NCI-H510A (cell line): Measurements from ENCODE around the gene ENOX2.
A peak's percentile ranks its signal among the peaks of the same experiment; 100 is the strongest.

Experiments used
- DNase-seq: peaks from one replicate; lab custom pipeline; 2025; lab: John Stamatoyannopoulos, UW

The ENOX2 gene

DNA sequence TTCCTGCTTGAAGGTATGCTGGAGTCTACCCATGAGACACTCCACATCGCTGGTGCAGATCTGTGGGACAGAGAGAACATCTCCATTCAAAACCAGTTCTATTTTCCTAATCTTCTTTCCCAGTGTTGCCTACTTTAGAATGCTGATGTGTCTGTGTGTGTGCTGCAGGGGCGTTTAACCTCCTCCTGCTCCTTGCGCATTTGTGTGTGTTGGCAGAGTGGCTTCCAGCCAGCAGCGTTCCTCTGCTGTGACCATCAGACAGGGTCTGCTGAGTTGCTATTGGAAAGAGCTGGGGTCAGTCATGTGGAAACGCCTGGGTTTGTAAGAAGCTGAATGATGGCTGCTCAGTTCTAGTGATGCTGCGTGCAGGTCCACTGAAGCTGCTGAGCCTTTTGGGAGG lies 277.6 kb downstream of the ENOX2 start:
- DNase-seq = no peak

DNA sequence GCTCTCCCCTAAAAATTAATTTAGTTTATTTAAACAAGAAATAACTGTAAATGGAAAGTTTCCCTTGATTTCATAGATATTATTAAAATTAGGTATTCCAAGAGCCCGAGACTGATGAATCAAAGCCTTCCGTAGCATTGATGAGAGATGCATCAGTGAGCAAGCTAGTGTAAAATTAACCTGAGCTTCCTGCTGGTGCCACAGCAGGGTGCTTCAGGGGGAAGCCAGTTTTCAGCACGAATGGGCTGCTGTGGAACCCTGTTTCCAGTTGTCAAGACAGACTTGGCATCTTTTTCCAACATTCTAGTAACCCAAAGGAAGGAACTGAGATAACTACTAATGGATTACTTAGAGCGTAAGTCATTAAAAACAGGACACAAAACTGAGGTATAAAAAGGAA lies 279.5 kb downstream of the ENOX2 start:
- DNase-seq = no peak

DNA sequence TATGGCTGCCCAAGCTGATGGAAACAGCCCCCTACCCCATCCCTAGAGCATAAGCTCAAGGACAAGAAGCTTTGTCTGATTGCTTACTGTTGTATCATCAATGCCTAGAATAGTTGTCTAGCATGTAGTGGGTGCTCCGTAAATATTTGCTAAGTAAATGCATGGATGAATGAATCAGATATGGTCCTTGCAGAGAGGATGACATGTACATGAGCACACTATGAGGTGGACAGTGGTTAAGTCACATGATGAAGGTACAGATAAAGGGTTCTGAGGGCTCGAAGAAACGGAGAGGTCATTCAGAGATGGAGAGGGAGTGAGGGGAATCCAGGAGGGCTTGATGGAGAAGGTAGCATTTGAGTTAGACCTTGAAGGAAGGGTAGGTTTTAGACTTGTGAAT lies 287.1 kb downstream of the ENOX2 start:
- DNase-seq = no peak

DNA sequence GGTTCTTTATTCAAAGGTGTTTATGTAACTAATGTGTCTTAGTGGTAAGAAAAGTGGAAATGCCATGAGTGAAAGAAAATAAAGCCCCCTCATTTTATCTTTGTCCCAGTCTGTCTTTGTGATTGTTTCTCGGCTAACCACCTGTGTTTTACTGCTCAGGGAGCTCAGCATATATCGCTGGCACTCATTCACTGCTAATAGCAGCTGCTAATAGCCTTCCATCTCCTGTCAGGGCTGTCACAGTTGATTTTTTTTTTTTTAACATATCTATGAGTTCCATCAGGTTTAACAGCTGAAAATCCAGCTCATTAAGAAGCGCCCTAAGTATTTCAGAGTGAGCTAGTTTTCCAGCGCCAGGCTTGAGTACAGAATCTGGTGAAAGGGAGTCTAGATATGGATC lies 295.6 kb downstream of the ENOX2 start:
- no peak for DNase-seq

DNA sequence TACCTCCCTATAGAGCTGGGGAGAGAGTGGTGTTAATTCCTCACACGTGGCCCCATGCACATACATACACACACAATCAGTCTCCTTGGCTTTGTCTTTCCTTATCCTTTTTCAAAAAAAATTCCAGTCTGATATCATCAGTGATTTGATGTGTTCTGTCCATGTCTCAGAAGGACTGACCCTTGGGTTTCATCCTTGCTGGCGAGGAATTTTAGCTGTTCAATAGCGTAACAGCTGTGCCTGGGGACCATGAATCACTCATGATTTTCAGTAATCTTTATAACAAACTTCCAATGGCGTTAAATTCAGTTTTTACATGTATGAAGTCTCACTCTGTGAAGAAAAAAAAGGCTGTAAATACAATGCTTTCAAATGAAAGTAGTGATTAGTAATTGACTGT lies 296.6 kb downstream of the ENOX2 start:
- DNase-seq = no peak

DNA sequence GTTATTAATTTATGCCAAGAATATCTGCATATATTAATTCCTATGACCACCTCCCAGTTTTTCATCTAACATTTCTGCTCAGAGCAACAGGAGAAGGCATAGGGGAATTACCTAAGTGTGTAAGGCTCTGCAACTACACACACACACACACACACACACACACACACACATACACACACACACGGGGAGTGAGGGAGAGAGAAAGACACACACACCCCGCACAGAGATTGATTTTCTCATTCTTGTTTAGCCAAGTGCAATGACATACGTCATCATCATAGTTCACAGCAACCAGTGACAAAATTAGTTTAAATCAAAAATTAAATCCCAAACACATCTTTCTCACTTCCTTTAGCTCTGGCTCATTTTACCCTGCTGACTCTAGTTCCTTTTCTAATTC lies 298.1 kb downstream of the ENOX2 start:
- DNase-seq = no peak

DNA sequence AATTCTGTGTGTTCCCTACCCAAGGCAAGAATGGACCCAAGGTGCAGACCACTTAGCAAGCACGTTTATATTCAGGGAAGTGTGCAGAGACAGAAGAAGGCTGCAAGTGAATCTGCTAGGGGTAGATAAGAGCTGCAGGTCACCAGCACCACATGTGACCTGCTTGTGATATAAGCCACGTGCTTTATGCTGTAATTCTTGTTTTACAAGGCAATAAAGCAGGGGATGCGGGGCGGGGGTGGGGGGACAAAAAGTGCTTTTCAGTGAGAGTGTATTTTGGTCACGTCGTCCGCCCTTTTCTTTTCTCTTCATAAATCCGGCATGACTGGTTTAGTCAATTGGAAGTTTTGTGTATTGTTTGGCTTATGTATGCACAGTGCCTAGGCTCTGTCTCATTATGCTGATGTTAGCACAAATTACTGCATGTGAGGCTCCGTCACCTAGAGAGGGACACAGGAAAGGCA lies 308.5 kb downstream of the ENOX2 start:
- peak; percentile 7 for DNase-seq

DNA sequence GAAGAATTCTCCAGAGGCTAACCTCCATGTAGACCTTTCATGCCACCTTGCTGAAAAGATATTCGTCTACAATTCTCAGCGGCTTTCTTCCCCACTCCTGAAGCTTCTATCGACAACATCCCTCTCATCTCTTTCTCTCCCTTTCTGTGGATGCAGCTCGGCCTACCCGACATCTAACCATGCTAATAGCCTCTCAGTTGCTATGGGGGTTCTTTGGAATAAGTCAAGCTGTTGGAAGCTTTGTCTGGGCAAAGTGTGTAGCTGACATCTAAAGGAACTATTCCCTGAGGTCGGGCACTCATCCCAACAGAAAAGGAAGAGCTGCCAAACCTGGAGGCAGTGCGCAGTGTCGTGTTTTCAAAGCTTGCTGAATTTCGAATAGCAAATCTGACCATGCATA lies 309.1 kb downstream of the ENOX2 start:
- no peak for DNase-seq

DNA sequence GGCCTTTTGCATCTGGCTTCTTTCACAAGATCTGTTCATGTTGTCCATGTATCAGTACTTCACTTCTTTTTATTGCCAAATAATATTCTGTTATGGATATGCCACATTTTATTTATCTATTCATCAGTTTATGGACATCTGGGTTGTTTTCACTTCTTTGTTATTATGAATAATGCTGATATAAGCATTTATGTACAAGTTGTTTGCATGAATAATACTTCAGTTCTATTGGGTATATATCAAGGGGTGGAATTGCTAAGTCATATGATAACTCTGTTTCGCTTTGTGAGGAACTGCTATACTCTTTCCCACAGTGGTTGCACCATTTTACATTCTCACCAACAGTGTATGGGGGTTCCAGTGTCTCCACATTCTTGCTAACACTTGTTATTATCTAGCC lies 310.8 kb downstream of the ENOX2 start:
- DNase-seq = no peak

DNA sequence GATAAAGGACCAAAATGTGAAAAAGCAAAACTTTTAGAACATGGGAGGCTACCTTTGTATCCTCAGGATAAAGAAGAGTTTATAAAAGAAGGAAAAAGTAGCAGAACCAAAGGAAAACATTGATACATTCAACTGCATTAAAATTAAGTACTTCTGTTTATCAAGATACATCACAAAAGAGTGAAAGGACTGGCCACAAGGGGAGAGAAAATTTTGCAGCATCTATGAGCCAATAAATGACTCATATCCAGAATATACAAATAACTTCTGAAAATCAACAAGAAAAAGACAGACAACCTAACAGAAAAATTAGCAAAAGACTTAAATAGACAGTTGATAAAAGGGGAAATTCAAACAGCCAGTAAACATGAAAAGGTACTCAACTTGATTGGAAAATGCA lies 324.1 kb downstream of the ENOX2 start:
- no peak for DNase-seq

DNA sequence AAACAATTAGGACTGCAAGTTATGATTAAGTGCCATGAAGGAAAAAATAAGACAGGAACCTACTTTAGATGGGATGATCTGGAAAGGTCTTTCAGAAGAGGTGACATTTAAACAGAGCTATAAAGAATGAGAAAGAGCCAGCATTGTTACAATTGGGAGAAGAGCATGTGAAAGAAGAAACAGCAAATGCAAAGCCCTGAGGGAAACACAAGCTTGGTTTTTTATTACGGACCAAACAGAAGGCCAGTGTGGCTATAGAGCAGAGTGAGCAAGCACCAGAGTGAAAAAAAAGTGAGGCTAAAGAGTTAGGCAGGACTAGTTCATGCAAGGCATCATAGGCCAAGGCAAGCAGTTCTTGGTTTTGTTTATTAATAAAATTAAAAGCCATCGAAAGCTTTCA lies 325.6 kb downstream of the ENOX2 start:
- no peak for DNase-seq

DNA sequence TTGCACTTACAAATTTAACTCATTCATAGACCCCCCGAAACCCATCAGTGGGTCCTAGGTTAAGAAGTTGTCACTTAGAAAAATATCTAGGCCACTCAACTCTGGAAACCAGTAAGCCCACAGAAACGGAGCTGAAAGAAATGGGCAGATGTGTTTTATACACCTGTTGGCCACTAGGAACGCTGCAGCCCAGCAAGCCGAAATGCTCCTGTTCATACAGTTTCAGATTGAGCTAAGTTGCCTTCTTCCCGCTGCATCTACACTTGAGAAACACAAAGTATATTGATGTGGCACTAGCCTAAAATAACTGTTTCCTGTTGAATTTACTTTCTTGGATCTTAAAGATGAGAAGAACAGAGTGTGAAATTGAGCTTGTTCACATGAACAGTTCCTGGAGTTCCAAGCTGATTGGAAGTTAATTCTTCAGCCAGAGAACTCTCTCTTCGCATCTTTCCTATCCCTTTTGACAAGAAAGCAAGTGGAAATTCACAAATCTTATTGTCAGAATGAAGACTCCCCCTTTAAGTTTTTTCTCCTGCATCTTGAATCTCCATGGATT lies 327.1 kb downstream of the ENOX2 start:
- DNase-seq = no peak
